Loucy (cell line): ENCODE results near the gene CUL9.
A peak's percentile ranks its signal among the peaks of the same experiment; 100 is the strongest.

Experiments
- H2AFZ ChIP-seq: fragments of 200-600 bp; sonication (generic); 2 replicates; pipeline ENCODE4 v1.6.0; 2016; ENCODE audit warnings: antibody characterized with exemption, mild to moderate bottlenecking, low read length, moderate library complexity
- H3F3A ChIP-seq: fragments of 200-600 bp; 2 replicates; pipeline ENCODE4 v1.6.0; 2016; ENCODE audit warnings: antibody characterized with exemption, low read depth, mild to moderate bottlenecking
- H3K27me3 ChIP-seq: fragments of 200-600 bp; sonication (generic); 2 replicates; pipeline ENCODE4 v1.6.1; 2014; ENCODE audit warnings: low read length, mild to moderate bottlenecking; ENCODE audit not compliant: insufficient read depth, poor library complexity, severe bottlenecking
- H3K36me3 ChIP-seq: fragments of 200-600 bp; sonication (generic); 2 replicates; pipeline ENCODE4 v1.6.1; 2016; ENCODE audit warnings: low read length; ENCODE audit not compliant: insufficient read depth
- H3K4me1 ChIP-seq: fragments of 200-600 bp; sonication (generic); 2 replicates; pipeline ENCODE4 v1.5.1; 2014; ENCODE audit warnings: low read length, mild to moderate bottlenecking; ENCODE audit not compliant: insufficient read depth, poor library complexity, severe bottlenecking
- H3K4me2 ChIP-seq: fragments of 200-600 bp; sonication (generic); 2 replicates; pipeline ENCODE4 v1.6.0; 2014; ENCODE audit warnings: antibody characterized with exemption, low read length, low read depth, mild to moderate bottlenecking; ENCODE audit not compliant: poor library complexity, severe bottlenecking
- H3K4me3 ChIP-seq: fragments of 200-600 bp; sonication (generic); 2 replicates; pipeline ENCODE4 v1.5.1; 2014; ENCODE audit warnings: low read length, mild to moderate bottlenecking, mixed read lengths; ENCODE audit not compliant: poor library complexity, severe bottlenecking
- H3K79me2 ChIP-seq: fragments of 200-600 bp; sonication (generic); 2 replicates; pipeline ENCODE4 v1.6.1; 2014; ENCODE audit warnings: low read length; ENCODE audit not compliant: insufficient read depth
- H3K9ac ChIP-seq: fragments of 200-600 bp; sonication (generic); 2 replicates; pipeline ENCODE4 v1.6.0; 2014; ENCODE audit warnings: mild to moderate bottlenecking, low read depth, low read length, moderate library complexity; ENCODE audit not compliant: poor library complexity, severe bottlenecking
- H3K9me2 ChIP-seq: fragments of 200-600 bp; sonication (generic); replicated peaks from 2 replicates; pipeline ENCODE4 v1.6.1; 2016; ENCODE audit warnings: low read depth, low read length, mixed read lengths
- H3K9me3 ChIP-seq: fragments of 200-600 bp; sonication (generic); 2 replicates; pipeline ENCODE4 v1.6.1; 2014; ENCODE audit warnings: mild to moderate bottlenecking, antibody characterized with exemption, low read length, low read depth; ENCODE audit not compliant: insufficient read depth
- H4K20me1 ChIP-seq: fragments of 200-600 bp; sonication (generic); 2 replicates; pipeline ENCODE4 v1.6.0; 2014; ENCODE audit warnings: antibody characterized with exemption, low read length, mild to moderate bottlenecking; ENCODE audit not compliant: insufficient read depth, poor library complexity, severe bottlenecking
- CTCF ChIP-seq: fragments of 200-600 bp; sonication (generic); conservative IDR thresholded peaks from 2 replicates; pipeline ENCODE4 v1.5.1; 2014; ENCODE audit warnings: mild to moderate bottlenecking, antibody characterized with exemption, low read length
- EZH2phosphoT487 ChIP-seq: fragments of 200-600 bp; IDR thresholded peaks from 2 replicates; pipeline ENCODE4 v1.6.1; 2018; ENCODE audit warnings: antibody characterized with exemption, mild to moderate bottlenecking, moderate library complexity, borderline replicate concordance

Gene CUL9

GRCh38 chr6:43170931-43171706 lies 10.9 kb upstream of the CUL9 start, which contains the start of gene SRF:
Gene SRF, plus strand, starts transcription at chr6:43171269. Its CDS starts 388 bp downstream, at chr6:43171657.
- Histone ChIP-seq H4K20me1 (peaks cover 37% of the 10 kb centered on the region), H3K36me3 (peaks cover 13% of the 10 kb centered on the region; the same call in 1 of the 2 replicates), H3K9me3 (no peaks in the 10 kb centered on the region), H3K4me3 (peak within 1 kb of the TSS; percentile 84), H3K4me1 (peaks cover 37% of the 10 kb centered on the region), H3K4me2 (peak within 1 kb of the TSS; percentile 92), H3F3A (peaks cover 4% of the 10 kb centered on the region; the same call in 1 of the 2 replicates), H3K9ac (peak within 1 kb of the TSS; percentile 93), H3K79me2 (peaks cover 41% of the 10 kb centered on the region), H3K27me3 (no peaks in the 10 kb centered on the region), H3K9me2 (no peaks in the 10 kb centered on the region), H2AFZ (peak within 1 kb of the TSS; percentile 82)
- peak; percentile 58 for TF ChIP-seq CTCF
- no peak for TF ChIP-seq EZH2phosphoT487

- peak overlapping the region; percentile 11; the same call in 1 of the 2 replicates for H2AFZ ChIP-seq
Measured at GRCh38 chr6:43171707-43172103, 10.3 kb upstream of the CUL9 start.

More at GRCh38 chr6:43171707-43172103, 10.3 kb upstream of the CUL9 start:
- Histone ChIP-seq H3F3A (peaks cover 4% of the 10 kb centered on the region; the same call in 1 of the 2 replicates), H3K9me2 (no peaks in the 10 kb centered on the region), H3K36me3 (peaks cover 18% of the 10 kb centered on the region; the same call in 1 of the 2 replicates), H3K79me2 (peaks cover 47% of the 10 kb centered on the region), H3K4me3 (peak overlapping the region; percentile 84), H3K4me2 (peak overlapping the region; percentile 92), H3K27me3 (no peaks in the 10 kb centered on the region), H3K9ac (peak overlapping the region; percentile 93), H3K4me1 (peaks cover 39% of the 10 kb centered on the region), H4K20me1 (peaks cover 40% of the 10 kb centered on the region), H3K9me3 (no peaks in the 10 kb centered on the region)
- TF ChIP-seq EZH2phosphoT487, result no peak
- no peak for TF ChIP-seq CTCF
